Lung microvascular endothelial cell (primary cell): ENCODE results near the gene NEK5. TPM values are rescaled to one million over a fixed set of nuclear protein-coding genes. Genes with fewer than 3 reads are reported as not detected.

ENCODE experiments used
- DNase-seq, 2 donors: peaks; one replicate each; pipeline versions ENCODE4 v3.0.0 to v3.0.0-alpha.2; 2010; ENCODE audit warnings: low read depth in 2 of 2
- total RNA-seq: library from RNA; depleted of rRNA; stranded (reverse); fragments of >200 nt; gene quantifications from 2 replicates; pipeline ENCODE4 v1.2.1, GENCODE V29; 2014

NEK5 gene
- total RNA-seq, 1 donor from 2014 or later: 0.20 TPM

DNA sequence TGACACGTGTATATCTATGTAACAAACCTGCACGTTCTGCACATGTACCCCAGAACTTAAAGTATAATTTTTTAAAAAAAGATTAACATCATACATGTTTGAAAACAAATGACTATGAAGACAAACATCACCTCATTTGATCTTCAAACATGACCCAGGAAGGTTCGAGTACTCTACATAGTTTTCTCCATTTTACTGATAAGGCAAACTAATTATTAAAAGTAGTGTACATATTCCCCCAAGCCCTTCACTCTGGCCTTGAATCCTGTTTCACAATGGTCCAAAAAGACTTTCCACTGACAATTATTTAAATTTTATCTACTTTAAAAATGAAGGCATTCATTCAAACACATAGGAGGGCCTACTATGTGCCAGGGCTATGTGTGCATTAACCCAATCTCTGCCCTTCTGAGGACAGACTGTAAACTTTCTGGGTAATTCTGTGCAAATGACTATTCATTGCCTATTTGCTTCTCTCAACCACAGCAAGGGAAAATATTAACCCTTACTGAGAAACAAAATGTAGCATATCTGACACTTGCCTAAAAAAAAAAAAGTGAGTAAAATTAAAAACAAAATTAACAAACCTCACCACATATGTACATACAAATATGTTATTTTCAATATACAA lies 139.8 kb downstream of the NEK5 start:
- DNase-seq: no peak

Other genes with a start within 250 kb of the NEK5 start
- gene ATP7B, start 117.6 kb downstream of the NEK5 start, total RNA-seq: 4.6 TPM in 2 replicates
- 11.3 and 17.9 TPM in 2 replicates for gene ALG11, start 116.7 kb downstream of the NEK5 start, total RNA-seq
- 6.3 and 10.7 TPM in 2 replicates for gene UTP14C, start 104.4 kb downstream of the NEK5 start, total RNA-seq
- 6.9 and 13.5 TPM in 2 replicates for gene NEK3, start 30.5 kb upstream of the NEK5 start, total RNA-seq